HCT116 (cell line): ENCODE data around the gene CTDSP1. TPM values are rescaled to one million over a fixed set of nuclear protein-coding genes. Genes with fewer than 3 reads are reported as not detected.

Source experiments
- ATAC-seq: fragments of 200-7000 bp; cut with Tn5 transposase; 2 replicates; pipeline ENCODE4 v1.9.1; 2020; ENCODE audit warnings: mild to moderate bottlenecking, moderate library complexity
- BruUV-seq: library from RNA; stranded (reverse); fragments of 400-500 nt; replicated peaks from 2 replicates; lab custom pipeline; 2021; lab: Mats Ljungman, UMichigan
- CTCF ChIA-PET: fragments of 300-600 bp; sonication (Branson Sonifier 250); formaldehyde crosslinking; loops from one replicate; lab custom pipeline; 2021; ENCODE audit warnings: antibody characterized with exemption; lab: Charles Lee
- POLR2A ChIA-PET: fragments of 300-600, 350-600 bp; sonication (Branson Sonifier 250); formaldehyde crosslinking; loops from one replicate; lab custom pipeline; 2021; ENCODE audit warnings: antibody characterized with exemption; lab: Charles Lee
- RAD21 ChIA-PET, 2 experiments: fragments of 300-600 bp; sonication (Branson Sonifier 250); formaldehyde crosslinking; loops; one replicate each; lab custom pipeline; 2023; ENCODE audit warnings: low total read pairs in 2 of 2; ENCODE audit not compliant: uncharacterized antibody in 2 of 2, unreplicated experiment in 2 of 2, low non-redundant PET in 1 of 2; lab: Charles Lee
- DNase-seq: peaks from one replicate; pipeline ENCODE4 v3.0.0-alpha.2; 2010; ENCODE audit warnings: low read depth, low spot score
- H2AFZ ChIP-seq: fragments of 200-600 bp; shearing (Covaris generic), sonication (generic); 2 replicates; pipeline ENCODE4 v1.6.1; 2017; ENCODE audit warnings: low read depth, mixed run types, mixed read lengths, antibody characterized with exemption, low read length; ENCODE audit not compliant: poor library complexity, severe bottlenecking
- H3K27ac ChIP-seq: 2 replicates; pipeline ENCODE4 v1.5.1; 2012; ENCODE audit warnings: low read depth, low read length
- H3K27me3 ChIP-seq: fragments of 200-600 bp; sonication (generic); 2 replicates; pipeline ENCODE4 v1.6.1; 2016; ENCODE audit warnings: mixed run types, low read length, mixed read lengths; ENCODE audit not compliant: insufficient read depth
- H3K36me3 ChIP-seq, 2 experiments: fragments of 200-500 bp in 1 of 2; fragments of 200-600 bp in 1 of 2; sonication (Bioruptor generic) in 1 of 2; sonication (generic) in 1 of 2; 2 replicates each; pipeline versions ENCODE4 v1.5.1 to v1.6.1; 2014 to 2016; ENCODE audit warnings: low read length in 2 of 2, inconsistent platforms in 1 of 2, mixed read lengths in 1 of 2, mixed run types in 1 of 2; ENCODE audit not compliant: insufficient read depth in 2 of 2, control insufficient read depth in 1 of 2
- H3K4me1 ChIP-seq, 2 experiments: fragments of 200-600 bp in 1 of 2; sonication (generic) in 1 of 2; 2 replicates each; pipeline versions ENCODE4 v1.5.1 to v1.6.1; 2012 to 2017; ENCODE audit warnings: low read length in 2 of 2, inconsistent platforms in 1 of 2, mild to moderate bottlenecking in 1 of 2, mixed read lengths in 1 of 2, mixed run types in 1 of 2, moderate library complexity in 1 of 2; ENCODE audit not compliant: insufficient read depth in 2 of 2, control insufficient read depth in 1 of 2
- H3K4me2 ChIP-seq: fragments of 200-600 bp; sonication (generic); 2 replicates; pipeline ENCODE4 v1.6.1; 2017; ENCODE audit warnings: mixed run types, low read length, mixed read lengths
- H3K4me3 ChIP-seq, 2 experiments: fragments of 200-600 bp in 1 of 2; sonication (generic) in 1 of 2; replicated peaks in 1 of 2; 2 replicates each; pipeline ENCODE4 v1.5.1; 2011 to 2016; ENCODE audit warnings: low read length in 2 of 2, control low read depth in 1 of 2, low read depth in 1 of 2, mild to moderate bottlenecking in 1 of 2, mixed read lengths in 1 of 2, mixed run types in 1 of 2
- H3K79me2 ChIP-seq: fragments of 200-600 bp; sonication (generic); 2 replicates; pipeline ENCODE4 v1.6.1; 2017; ENCODE audit warnings: mild to moderate bottlenecking, mixed run types, low read length, moderate library complexity, mixed read lengths; ENCODE audit not compliant: insufficient read depth
- H3K9ac ChIP-seq: fragments of 200-600 bp; sonication (generic); 2 replicates; pipeline ENCODE4 v1.6.1; 2016; ENCODE audit warnings: low read length, mixed read lengths
- H3K9me2 ChIP-seq: fragments of 200-600 bp; sonication (generic), shearing (Covaris generic); 2 replicates; pipeline ENCODE4 v1.6.1; 2017; ENCODE audit warnings: mixed run types, mild to moderate bottlenecking, moderate library complexity; ENCODE audit not compliant: insufficient read depth
- H3K9me3 ChIP-seq, 2 experiments: fragments of 200-500 bp in 1 of 2; fragments of 200-600 bp in 1 of 2; sonication (Bioruptor generic) in 1 of 2; sonication (generic) in 1 of 2; 2 replicates each; pipeline ENCODE4 v1.6.1; 2014 to 2017; ENCODE audit warnings: low read length in 2 of 2, mixed read lengths in 2 of 2, inconsistent platforms in 1 of 2, low read depth in 1 of 2, mild to moderate bottlenecking in 1 of 2, mixed run types in 1 of 2, moderate library complexity in 1 of 2; ENCODE audit not compliant: control insufficient read depth in 1 of 2, insufficient read depth in 1 of 2
- H4K20me1 ChIP-seq: fragments of 200-600 bp; sonication (generic), shearing (Covaris generic); 2 replicates; pipeline ENCODE4 v1.6.1; 2017; ENCODE audit warnings: mixed run types, mild to moderate bottlenecking, moderate library complexity; ENCODE audit not compliant: insufficient read depth
- CTCF ChIP-seq, 3 experiments: fragments of 200-600 bp in 1 of 3; sonication (generic) in 1 of 3; IDR thresholded peaks in 2 of 3; conservative IDR thresholded peaks in 1 of 3; 2 replicates each; pipeline ENCODE4 v1.5.1; 2012 to 2017; ENCODE audit warnings: low read depth in 2 of 3, low read length in 2 of 3, antibody characterized with exemption in 1 of 3, borderline replicate concordance in 1 of 3, control low read depth in 1 of 3, mild to moderate bottlenecking in 1 of 3, mixed read lengths in 1 of 3, mixed run types in 1 of 3, moderate library complexity in 1 of 3; ENCODE audit not compliant: insufficient read depth in 1 of 3
- FOSL1 ChIP-seq: IDR thresholded peaks from 2 replicates; pipeline ENCODE4 v1.6.1; 2012; ENCODE audit warnings: low read depth
- JUND ChIP-seq: IDR thresholded peaks from 2 replicates; pipeline ENCODE4 v1.6.1; 2012
- MAX ChIP-seq: IDR thresholded peaks from 2 replicates; pipeline ENCODE4 v1.6.1; 2012
- POLR2A ChIP-seq: IDR thresholded peaks from 2 replicates; pipeline ENCODE4 v1.7.0; 2011; ENCODE audit warnings: borderline replicate concordance; ENCODE audit not compliant: insufficient read depth, insufficient read length; ENCODE audit errors: extremely low read depth
- POLR2AphosphoS5 ChIP-seq: IDR thresholded peaks from 2 replicates; pipeline ENCODE4 v1.6.1; 2011; ENCODE audit warnings: mild to moderate bottlenecking, low read depth, low read length, moderate library complexity
- REST ChIP-seq: IDR thresholded peaks from 2 replicates; pipeline ENCODE4 v1.6.1; 2012; ENCODE audit warnings: low read depth
- SP1 ChIP-seq: IDR thresholded peaks from 2 replicates; pipeline ENCODE4 v1.6.1; 2012; ENCODE audit warnings: low read depth
- ZFX ChIP-seq: fragments of 450-650 bp; IDR thresholded peaks from 2 replicates; pipeline ENCODE4 v1.6.1; 2017
- intact Hi-C: fragments of 100-400 bp; cut with micrococcal nuclease; formaldehyde crosslinking; loops from 2 replicates; pipeline ENCODE4 v1.10.0; 2022
- total RNA-seq: library from RNA; stranded (reverse); gene quantifications from one replicate; pipeline ENCODE4 v1.2.1, GENCODE V29; 2021; ENCODE audit not compliant: unreplicated experiment

Gene CTDSP1
- total RNA-seq, 1 experiment from 2014 or later = 90.7 TPM

- Histone ChIP-seq H3K9me2 (no peaks in the 10 kb centered on the region), H3K9me3 (no peaks in the 10 kb centered on the region), H3K27ac (no peak overlapping the region), H3K4me1 (peaks cover 0 to 8% of the 10 kb centered on the region in 2 experiments; a peak in 2 of 4 replicates), H3K4me3 (no peak overlapping the region), H3K27me3 (no peaks in the 10 kb centered on the region), H3K36me3 (no peaks in the 10 kb centered on the region), H3K9ac (no peak overlapping the region), H3K4me2 (no peak overlapping the region), H3K79me2 (no peaks in the 10 kb centered on the region), H4K20me1 (no peaks in the 10 kb centered on the region), H2AFZ (no peak overlapping the region)
- DNase-seq = no peak
- no TSS peak for BruUV-seq
- no peak for ATAC-seq
- intact Hi-C loops = no loop called here
- POLR2A ChIA-PET = no interaction called here
- CTCF ChIA-PET = no interaction called here
- RAD21 ChIA-PET = no interaction called here
- TF ChIP-seq ZFX = no peak
- no peak for TF ChIP-seq SP1
- TF ChIP-seq POLR2A = no peak
- TF ChIP-seq CTCF (IDR thresholded peaks at IDR 0.05 in 2 of 3, conservative IDR thresholded peaks at IDR 0.05 in 1 of 3; ENCODE audit: borderline replicate concordance in 1 of 3, insufficient read depth in 1 of 3, low read depth in 2 of 3, low read length in 2 of 3) = no peak
- no peak for TF ChIP-seq REST
- no peak for TF ChIP-seq FOSL1
- TF ChIP-seq JUND = no peak
- no peak for TF ChIP-seq MAX
- no peak for TF ChIP-seq POLR2AphosphoS5
These were observed 16.9 kb upstream of the CTDSP1 start for GRCh38 chr2:218382785-218383184.
